Measurements from ENCODE around the gene IRAG1. TPM values are rescaled to one million over a fixed set of nuclear protein-coding genes. Genes with fewer than 3 reads are reported as not detected.

IRAG1 gene
- total and polyA plus RNA-seq, 2 of the 13 experiments (the other 11 are each of a cell fraction or from before 2014, with no cell fraction given), result 0.13 to 0.20 TPM

DNA sequence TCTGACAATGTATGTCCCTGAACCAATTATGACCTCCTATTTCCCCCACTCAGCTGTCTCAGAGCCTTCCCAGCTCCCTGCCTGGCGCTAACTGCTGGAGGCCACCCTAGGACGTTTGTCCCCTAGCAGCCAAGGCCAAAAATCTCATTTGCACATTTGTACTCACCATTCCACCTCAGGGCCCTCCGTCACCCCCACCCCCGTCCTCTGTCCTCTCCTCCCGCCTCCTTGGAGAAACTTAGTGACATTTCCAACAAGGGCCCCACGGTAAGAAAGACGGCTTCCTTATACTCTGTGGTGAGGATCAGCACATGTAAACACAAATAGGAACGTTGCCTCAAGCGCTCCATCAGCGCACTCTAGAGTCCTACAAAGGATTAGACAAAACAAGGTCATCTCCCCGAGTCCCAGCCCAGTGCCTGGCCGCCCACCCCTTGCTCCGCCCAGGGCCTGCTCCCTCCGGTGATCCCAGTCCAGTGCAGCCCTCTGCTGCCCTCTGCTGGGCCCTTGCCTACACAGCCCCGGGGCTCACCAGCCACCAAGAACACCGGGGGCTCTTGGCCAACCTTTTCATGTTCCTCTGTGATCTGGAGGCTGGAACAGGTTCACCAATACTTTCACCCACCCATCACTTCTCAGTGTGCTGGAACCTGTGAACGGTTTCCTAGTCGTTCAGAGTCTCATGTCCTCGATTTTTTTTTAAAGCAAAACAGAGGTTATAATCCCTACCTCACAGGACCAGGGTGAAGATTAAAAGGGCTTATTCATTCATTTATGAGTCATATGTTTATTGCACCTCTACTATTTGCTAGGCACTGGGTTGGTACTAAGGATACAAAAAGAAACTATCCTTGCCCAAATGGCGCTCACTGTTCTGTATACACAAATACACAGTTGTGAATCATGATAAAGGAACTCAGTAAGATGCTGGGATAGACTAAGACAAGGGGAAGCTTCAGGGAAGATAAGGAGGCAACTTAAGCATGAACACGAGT is 42.2 kb upstream of the IRAG1 start (continued):
- no peak for TF ChIP-seq GPBP1L1 (CRISPR knock-in tag; IDR thresholded peaks at IDR 0.05)
- TF ChIP-seq, protein P1, sequence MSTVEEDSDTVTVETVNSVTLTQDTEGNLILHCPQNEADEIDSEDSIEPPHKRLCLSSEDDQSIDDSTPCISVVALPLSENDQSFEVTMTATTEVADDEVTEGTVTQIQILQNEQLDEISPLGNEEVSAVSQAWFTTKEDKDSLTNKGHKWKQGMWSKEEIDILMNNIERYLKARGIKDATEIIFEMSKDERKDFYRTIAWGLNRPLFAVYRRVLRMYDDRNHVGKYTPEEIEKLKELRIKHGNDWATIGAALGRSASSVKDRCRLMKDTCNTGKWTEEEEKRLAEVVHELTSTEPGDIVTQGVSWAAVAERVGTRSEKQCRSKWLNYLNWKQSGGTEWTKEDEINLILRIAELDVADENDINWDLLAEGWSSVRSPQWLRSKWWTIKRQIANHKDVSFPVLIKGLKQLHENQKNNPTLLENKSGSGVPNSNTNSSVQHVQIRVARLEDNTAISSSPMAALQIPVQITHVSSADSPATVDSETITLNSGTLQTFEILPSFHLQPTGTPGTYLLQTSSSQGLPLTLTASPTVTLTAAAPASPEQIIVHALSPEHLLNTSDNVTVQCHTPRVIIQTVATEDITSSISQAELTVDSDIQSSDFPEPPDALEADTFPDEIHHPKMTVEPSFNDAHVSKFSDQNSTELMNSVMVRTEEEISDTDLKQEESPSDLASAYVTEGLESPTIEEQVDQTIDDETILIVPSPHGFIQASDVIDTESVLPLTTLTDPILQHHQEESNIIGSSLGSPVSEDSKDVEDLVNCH (CRISPR knock-in tag; IDR thresholded peaks at IDR 0.05), result no peak
- no peak for TF ChIP-seq ELF3 (CRISPR knock-in tag; IDR thresholded peaks at IDR 0.05)
- no peak for TF ChIP-seq BCLAF1 (IDR thresholded peaks at IDR 0.05)
- TF ChIP-seq ISL2 (CRISPR knock-in tag; IDR thresholded peaks at IDR 0.05), result peak; percentile 48; the same call in 1 of the 2 replicates
- no peak for TF ChIP-seq HNRNPL (IDR thresholded peaks at IDR 0.05; ENCODE audit: low read depth, low read length)
- TF ChIP-seq ZBTB3 (CRISPR knock-in tag; IDR thresholded peaks at IDR 0.05; ENCODE audit: borderline replicate concordance, low read depth), result no peak
- no peak for TF ChIP-seq DNMT1 (CRISPR knock-in tag; IDR thresholded peaks at IDR 0.05)
- TF ChIP-seq ZNF124 (CRISPR knock-in tag; IDR thresholded peaks at IDR 0.05), result 0 out of 2 replicates have a peak, but pooled peaks have one; percentile 74
- no peak; the same call in 1 of the 2 replicates for TF ChIP-seq ZSCAN25 (CRISPR knock-in tag; IDR thresholded peaks at IDR 0.05)
- TF ChIP-seq ZNF484 (CRISPR knock-in tag; IDR thresholded peaks at IDR 0.05; ENCODE audit: borderline replicate concordance, low read depth), result no peak
- TF ChIP-seq, protein P2, sequence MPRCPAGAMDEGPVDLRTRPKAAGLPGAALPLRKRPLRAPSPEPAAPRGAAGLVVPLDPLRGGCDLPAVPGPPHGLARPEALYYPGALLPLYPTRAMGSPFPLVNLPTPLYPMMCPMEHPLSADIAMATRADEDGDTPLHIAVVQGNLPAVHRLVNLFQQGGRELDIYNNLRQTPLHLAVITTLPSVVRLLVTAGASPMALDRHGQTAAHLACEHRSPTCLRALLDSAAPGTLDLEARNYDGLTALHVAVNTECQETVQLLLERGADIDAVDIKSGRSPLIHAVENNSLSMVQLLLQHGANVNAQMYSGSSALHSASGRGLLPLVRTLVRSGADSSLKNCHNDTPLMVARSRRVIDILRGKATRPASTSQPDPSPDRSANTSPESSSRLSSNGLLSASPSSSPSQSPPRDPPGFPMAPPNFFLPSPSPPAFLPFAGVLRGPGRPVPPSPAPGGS (CRISPR knock-in tag; IDR thresholded peaks at IDR 0.05), result no peak
- no peak for TF ChIP-seq POLR2A (IDR thresholded peaks at IDR 0.05; ENCODE audit: insufficient read depth in 1 of 2, low read depth in 2 of 2, low read length in 2 of 2)
- TF ChIP-seq ARID3A (IDR thresholded peaks at IDR 0.05; ENCODE audit: low read depth, low read length), result no peak
- TF ChIP-seq ZZZ3 (CRISPR knock-in tag; IDR thresholded peaks at IDR 0.05; ENCODE audit: borderline replicate concordance), result no peak
- TF ChIP-seq, protein P3, sequence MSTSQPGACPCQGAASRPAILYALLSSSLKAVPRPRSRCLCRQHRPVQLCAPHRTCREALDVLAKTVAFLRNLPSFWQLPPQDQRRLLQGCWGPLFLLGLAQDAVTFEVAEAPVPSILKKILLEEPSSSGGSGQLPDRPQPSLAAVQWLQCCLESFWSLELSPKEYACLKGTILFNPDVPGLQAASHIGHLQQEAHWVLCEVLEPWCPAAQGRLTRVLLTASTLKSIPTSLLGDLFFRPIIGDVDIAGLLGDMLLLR (CRISPR knock-in tag; IDR thresholded peaks at IDR 0.05), result no peak
- TF ChIP-seq FOXM1 (CRISPR knock-in tag; IDR thresholded peaks at IDR 0.05), result no peak
- no peak for TF ChIP-seq HOXA3 (CRISPR knock-in tag; IDR thresholded peaks at IDR 0.05)
- TF ChIP-seq HOXA5 (CRISPR knock-in tag; IDR thresholded peaks at IDR 0.05), result 0 out of 2 replicates have a peak, but pooled peaks have one; percentile 43
